HG03175 (cell line): ENCODE results near the gene ERO1B.
"Not testable (repeated sequence)": the region's sequence is repeated elsewhere in the genome, so short reads cannot be mapped to it uniquely, and the experiment has no call there.

Source experiments
- ATAC-seq: cut with Tn5 transposase; IDR thresholded peaks from one replicate; pipeline ENCODE4 v1.9.1; 2021; ENCODE audit warnings: mild to moderate bottlenecking, moderate library complexity; ENCODE audit not compliant: unreplicated experiment

The ERO1B gene, protein sequence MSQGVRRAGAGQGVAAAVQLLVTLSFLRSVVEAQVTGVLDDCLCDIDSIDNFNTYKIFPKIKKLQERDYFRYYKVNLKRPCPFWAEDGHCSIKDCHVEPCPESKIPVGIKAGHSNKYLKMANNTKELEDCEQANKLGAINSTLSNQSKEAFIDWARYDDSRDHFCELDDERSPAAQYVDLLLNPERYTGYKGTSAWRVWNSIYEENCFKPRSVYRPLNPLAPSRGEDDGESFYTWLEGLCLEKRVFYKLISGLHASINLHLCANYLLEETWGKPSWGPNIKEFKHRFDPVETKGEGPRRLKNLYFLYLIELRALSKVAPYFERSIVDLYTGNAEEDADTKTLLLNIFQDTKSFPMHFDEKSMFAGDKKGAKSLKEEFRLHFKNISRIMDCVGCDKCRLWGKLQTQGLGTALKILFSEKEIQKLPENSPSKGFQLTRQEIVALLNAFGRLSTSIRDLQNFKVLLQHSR

DNA sequence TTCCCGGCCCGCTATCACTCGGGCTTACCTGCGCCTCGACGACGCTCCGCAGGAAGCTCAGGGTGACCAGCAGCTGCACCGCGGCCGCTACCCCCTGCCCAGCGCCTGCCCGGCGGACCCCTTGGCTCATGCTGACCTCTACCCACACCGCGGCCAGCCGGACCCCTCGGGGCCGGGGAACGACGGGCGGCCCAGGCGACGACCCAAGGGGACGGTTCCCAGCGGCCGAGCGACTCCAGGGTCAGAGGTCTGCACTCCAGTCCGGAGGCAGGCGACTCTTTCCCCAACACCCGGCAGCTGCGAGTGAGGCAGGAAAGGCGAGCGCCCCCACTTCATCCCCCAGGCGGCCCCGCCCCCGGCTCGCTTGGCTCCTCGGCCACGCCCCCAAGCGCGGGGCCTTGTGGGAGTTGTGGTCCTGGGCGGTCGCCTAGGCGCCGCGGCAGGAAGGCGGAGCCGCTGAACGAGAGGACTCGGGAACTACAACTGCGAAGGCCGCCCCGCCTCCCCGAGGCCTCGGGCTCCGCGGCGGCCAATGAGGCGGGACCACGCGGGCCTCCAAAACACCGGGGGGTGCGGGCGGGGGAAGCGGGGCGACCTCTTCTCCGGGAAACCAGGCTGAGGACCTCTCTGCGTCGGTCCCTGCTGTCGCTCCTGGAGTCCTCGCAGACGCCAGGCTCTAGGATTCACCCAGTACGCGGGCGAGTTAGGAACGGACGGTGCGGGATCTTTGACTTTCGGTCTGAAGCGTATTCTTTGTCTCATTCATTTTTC is at the start of gene ERO1B:
TSS of gene ERO1B (minus strand) at position 305 of the 771 bp plus-strand sequence. CDS start at position 130, 175 bp downstream.
- ATAC-seq: peak; percentile 84

DNA sequence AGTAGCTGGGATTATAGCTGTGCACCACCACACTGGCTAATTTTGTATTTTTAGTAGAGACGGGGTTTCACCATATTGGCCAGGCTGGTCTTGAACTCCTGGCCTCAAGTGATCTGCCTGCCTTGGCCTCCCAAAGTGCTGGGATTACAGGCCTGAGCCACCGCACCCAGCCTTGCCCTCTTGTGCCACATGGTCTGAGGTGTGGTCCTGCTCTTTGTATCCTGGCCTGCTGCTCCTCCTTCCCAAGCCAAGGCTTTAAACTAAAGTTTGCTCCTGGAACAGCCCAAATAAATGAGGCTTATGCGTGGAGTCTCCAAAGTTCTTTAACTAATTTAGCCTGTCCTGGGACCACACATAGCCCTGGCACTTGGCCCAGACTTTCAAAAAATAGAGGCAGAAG is 49.7 kb upstream of the ERO1B start:
- ATAC-seq: not testable (repeated sequence)

DNA sequence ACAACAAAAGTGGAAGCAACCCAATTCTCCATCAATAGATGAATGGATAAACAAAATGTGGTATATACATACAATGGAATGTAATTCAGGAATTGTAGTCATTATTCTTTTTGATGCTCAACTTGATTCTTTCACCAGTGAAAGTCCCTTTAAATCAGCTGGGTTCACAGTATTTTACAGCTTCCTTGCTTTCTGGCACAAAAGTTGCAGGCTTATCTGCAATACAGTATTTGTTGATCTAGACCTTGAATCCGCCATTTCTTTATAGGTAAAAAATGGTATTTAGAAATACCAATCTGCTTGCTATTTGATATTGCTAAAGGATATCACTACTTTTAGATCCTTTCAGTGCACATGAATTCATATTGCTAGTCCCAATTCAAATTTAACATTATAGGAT is 44.7 kb upstream of the ERO1B start:
- no peak for ATAC-seq

DNA sequence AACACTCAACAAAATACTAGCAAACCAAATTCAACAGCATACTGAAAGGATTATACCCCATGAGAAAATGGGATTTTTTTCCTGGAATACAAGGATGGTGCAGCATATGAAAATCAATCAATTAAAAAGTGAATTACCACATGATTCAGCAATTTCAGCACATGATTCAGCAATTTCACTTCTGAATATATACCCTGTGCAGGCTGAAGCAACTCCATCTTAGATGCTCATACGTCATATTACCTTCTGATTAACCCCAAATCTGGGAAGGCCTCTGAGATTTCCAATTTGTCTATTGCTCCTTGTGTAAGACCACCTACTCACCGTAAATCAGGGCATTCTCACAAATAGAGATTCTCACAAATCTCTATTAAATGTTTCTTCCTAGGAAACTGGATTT is 43.8 kb upstream of the ERO1B start:
- ATAC-seq: no peak

DNA sequence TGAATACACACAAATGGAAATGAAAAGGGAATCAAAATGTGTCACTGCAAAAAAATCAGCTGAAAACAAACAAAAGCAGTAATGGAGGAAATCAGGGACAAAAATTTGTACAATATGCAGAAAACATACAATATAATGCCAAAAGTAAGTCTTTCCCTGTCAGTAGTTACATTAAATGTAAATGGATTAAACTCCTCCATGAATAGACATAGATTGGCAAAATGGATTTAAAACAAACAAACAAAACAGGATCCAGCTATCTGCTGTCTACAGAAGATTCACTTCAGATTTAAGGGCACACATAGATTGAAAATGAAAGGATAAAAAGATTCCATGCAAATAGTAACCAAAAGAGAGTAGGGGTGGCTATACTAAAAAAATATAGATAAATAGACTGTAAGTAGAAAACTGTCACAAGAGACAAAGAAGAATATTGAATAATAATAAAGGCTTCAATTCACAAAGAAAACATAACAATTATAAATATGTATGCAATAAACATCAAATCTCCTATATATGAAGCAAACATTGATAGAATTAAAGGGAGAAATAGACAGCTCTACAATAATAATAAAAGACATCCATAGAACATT is 42.2 kb upstream of the ERO1B start:
- ATAC-seq: no peak

DNA sequence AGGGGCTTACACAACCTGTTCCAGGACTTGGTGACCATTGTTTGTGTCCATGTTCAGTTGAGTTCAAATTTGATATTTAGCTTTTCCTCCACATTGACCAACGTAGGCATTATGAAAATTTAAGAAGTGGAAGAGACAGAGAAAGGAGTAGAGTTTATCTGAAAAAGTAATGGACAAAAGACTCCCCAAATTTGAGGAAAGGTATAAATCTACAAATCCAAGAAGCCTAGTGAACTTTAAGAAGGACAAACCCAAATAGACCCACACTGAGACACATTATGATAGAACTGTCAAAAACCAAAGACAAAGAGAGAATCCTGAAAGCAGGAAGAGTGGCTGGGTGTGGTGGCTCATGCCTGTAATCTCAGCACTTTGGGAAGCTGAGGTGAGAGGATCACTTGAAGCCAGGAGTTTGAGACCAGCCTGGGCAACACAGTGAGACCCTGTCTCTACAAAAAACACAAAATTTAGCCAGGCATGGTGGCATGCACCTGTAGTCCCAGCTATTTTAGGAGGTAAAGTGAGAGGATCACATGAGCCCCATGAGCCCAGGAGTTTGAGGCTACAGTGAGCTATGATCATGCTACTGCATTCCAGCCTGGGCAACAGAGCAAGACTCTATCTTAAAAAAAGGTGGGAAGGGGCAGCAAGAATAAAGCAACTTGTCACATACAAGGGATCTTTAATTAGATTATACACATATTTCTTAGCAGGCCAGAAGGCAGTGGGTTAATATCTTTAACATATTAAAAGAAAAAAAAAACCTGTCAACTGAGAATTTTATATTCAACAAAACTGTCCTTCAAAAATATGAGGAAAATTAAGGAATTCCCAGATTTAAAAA is 41.0 kb upstream of the ERO1B start:
- no peak for ATAC-seq

DNA sequence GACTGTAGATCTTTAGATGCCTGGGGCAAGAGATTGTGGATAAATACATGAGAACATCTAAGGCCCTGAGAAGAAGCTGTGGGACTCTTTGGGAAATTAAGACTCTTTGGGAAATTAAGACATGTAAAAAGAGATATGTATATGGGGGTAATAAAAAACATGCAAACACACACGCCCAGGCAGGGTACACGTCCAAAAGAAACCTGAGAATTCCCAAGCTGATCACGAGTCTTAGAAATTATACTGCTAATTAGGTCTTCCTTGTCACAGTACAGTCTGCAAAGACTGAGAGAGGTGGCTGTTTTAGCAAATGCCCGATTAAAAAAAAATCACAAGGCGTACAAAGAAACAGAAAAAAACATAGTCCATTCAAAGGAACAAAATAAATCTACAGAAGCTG is 39.3 kb upstream of the ERO1B start:
- no peak for ATAC-seq

DNA sequence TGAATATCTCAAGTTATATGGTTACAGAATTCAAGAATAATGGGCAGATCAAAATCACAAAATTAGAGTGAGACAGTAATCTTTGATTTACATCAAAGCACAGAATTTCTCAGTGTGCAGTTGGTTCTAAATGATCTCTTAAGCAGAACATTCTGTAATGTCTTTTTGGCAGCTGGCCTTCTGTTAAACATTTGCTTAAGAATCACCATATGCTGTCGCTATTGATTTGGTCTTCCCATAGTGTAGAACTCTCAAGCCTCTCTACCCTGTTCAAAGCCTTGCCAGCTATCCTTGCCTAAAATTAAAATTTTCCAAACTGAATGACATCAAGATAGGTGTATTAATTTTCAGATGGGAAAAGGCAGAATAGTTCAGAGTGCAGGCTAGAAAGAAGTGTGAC is 38.9 kb upstream of the ERO1B start:
- ATAC-seq: no peak

DNA sequence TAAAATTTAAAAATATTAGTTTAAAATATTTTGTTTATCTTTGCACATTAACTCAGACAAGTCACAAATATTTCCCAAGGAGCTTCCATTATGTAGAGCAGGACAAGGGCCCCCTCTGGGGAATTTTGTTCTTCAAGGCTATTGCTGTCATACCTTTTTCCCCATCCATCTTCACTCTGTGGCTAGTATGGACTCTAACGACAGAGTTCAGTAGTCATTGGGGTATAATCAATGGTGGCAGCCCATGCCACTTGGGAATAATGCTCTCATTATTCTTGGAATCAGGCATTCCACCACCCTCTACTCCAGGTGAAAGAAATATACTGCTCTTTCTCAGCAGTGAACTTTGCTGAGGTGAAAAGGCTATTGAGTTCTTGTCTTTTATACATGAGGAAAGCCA is 38.5 kb upstream of the ERO1B start:
- ATAC-seq: no peak

DNA sequence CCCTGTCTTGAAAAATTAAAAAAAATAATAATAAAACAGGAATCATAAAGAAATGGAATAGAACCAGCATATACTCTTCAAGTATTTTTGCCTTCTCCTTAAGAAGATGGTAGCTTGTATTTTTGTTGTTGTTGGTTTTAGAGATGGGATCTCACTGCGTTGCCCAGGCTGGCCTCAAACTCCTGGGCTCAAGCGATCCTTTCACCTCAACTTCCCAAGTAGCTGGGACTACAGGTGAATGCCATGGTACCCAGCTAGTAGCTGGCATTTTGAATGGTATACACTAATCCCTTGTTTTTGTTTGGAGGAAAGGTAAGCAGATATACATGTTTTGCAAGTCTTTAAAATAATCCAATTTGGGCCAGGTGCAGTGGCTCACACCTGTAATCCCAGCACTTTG is 34.7 kb upstream of the ERO1B start:
- no peak for ATAC-seq

DNA sequence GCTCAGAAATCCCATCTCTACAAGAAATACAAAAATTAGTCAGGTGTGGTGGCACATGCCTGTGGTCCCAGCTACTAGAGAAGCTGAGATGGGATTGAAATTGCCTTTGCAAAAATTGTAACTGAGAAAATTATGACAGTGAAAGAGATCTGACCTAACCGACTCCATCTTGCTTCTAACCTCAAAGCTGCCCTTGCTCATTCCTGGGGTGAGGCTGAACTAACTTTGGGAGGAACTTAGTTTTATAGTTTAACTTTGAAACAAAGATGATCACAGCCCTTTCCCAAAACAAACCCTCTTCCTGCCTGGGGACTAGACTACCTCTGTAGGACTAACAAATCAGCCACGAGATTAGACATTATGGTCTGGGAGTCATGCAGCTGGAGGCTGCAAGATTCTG is 33.8 kb upstream of the ERO1B start:
- no peak for ATAC-seq

DNA sequence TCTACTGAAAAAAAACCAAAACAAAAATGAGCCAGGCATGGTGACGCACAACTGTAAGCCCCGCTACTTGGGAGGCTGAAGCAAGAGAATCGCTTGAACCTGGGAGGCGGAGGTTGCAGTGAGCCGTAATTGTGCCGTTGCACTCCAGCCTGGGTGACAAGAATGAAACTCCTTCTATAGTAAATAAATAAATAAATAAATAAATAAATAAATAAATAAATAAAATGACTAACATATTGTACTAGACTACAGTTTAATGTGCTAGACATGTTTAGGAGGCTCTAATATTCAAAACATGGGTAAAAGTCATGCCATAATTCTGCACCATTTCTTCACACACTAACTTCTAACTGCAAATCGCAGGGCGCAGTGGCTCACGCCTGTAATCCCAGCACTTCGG is 33.3 kb upstream of the ERO1B start:
- no peak for ATAC-seq

DNA sequence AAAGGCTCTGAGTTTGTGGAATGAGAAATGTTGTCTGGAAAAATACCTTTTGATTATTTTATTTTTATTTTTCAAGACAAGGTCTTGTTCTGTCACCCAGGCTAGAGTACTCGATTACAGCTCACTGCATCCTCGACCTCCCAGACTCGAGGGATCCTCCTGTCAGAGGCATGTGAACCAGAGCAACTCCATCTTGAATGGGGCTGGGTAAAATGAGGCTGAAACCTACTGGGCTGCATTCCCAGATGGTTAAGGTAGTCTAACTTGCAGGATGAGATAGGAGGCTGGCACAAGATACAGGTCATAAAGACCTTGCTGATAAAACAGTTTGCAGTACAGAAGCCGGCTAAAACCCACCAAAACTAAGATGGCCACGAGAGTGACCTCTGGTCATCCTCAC is 32.3 kb upstream of the ERO1B start:
- ATAC-seq: not testable (repeated sequence)

DNA sequence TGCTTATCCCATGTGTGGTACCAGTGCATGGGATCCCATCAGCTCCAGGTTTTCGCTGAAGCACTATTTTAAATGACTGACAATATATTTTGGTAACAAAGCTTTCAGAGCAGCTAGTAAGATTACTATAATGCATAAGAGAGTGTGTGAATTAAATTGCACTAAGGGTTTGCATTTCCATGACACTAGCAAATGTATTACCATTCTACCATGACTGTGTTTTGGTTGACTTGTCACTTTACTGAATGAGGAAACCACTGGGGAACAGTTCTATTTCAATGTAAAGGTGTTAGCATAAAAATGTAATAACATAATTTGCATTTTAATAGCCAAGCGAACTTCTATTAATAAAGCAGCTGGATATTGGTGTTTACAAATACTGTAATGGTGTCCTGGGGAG is 31.7 kb upstream of the ERO1B start:
- no peak for ATAC-seq

DNA sequence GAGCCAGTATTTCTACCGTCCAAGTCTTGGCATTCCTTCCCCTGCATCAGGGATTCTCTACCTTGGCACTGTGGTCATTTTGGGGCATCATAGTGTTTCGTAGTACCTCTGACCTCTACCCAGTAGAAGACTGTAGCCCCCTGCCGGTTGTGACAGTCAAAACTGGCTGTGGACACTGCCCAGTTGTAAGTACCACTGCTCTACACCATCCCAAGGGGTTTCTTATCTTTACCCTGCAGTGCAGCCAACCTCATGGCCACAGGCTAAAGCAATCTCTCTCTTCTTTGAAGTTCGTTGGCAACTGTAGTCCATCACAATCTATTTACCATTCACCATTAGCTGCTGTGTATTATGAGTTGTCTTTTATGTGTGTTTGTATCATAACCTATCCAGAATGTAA is 29.3 kb upstream of the ERO1B start:
- ATAC-seq: no peak

DNA sequence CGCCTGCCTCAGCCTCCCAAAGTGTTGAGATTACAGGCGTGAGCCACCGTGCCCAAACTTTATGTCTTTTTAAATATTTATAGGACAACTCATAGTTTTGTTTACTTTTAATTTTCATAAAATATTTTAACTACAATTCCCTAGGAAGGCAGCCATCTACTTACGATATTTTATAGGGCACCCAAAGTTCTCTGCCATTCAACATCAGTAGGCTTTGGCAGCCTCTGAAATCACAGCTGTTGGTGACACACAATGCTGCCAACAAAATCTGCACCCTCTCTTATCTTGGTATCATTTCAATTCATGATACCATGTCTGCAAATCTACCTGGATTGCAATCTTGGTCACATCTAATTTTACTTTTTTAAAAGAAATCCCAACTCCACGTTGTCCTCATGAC is 27.1 kb upstream of the ERO1B start:
- no peak for ATAC-seq

DNA sequence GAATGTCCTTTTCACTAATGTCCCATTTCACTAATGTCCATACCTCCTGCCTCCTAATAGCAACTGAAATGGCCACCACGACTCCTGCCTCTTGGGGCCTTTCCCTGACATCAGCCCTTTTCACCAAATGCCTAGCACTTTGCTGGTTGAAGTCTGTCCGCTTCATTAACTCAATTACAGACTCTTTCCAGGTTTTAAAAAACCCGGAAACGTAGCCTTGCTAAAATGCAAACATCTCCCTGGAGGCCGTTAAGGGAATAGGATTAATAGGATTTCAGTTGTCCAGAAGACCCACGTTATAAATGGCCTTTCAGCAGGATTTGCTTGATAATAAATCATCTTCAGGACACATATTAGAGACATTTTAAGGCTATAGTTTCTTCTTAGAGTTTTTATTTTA is 25.7 kb upstream of the ERO1B start:
- ATAC-seq: no peak

DNA sequence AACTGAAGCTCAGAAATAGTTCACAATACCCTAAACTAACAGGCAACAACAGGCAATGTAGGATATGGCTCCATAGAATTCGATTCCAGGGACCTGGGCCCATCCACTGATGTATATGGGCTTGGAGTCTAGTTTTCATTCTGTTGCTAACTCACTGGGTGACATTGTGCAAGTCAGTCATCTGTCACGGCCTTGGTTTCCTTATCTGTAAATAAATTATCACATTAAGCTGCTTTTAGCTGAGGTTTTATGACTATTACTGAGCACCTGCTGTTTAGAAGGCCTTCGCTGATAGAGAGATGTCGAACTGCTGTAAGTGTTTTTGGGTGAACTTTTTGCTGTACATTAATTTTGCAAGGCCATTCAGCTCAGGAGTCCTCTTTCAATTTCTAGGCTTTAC is 22.9 kb upstream of the ERO1B start:
- ATAC-seq: no peak

DNA sequence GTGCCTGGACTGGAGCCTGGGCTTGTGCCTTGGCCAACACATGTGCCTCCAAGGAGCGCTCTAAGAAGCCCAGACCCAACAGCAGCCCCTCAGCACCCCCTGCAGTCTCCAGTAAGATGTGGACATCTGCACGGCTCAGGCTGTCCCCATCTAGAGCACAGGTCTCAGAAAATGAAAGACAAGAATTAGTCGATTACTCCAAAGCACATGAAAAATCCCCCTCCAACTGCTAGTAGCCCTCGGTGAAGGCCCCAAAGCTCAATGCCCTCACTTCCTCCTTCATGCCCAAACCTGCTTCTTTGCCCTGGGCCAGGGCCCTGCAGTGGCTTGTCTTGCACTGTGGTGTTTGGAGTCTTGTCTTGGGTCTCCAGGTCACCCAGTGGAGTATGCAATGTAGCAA is 21.9 kb upstream of the ERO1B start:
- ATAC-seq: peak; percentile 58

DNA sequence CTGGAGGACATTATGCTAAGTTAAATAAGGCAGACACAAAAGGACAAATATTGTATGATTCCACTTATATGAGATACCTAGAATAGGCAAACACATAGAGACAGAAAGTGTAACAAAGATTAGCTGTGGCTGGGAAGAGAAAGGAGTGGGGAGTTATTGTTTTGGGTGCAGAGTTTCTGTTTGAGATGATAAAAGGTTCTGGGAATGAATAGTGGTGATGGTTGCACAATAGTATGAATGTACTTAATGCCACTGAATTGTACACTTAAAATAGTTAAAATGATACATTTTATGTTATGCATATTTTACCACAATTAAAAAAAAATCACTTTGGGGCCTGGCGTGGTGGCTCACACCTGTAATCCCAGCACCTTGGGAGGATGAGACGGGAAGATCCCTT is 21.2 kb upstream of the ERO1B start:
- ATAC-seq: no peak

DNA sequence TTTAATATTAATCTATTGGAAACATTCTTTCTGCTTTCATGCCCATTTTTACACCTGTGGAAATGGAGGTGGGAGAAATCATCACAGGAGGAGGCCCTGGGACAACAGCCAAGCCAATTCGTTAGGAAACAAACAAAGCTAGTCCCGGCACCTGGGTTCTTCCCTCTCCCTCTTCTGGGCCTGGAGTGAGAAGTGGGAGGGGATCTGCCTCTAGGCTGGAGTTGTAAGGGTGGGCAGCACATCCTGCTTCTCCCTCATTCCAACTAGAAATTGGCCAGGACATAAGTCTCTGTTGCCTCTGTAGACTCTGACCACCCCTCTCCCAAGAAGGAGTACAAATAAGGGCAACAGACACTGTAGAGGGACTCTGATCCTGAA is 20.2 kb upstream of the ERO1B start:
- no peak for ATAC-seq
